Measurements from ENCODE around the gene ARHGEF19.
"Not testable (repeated sequence)": the region's sequence is repeated elsewhere in the genome, so short reads cannot be mapped to it uniquely, and the experiment has no call there.

ARHGEF19 gene

DNA sequence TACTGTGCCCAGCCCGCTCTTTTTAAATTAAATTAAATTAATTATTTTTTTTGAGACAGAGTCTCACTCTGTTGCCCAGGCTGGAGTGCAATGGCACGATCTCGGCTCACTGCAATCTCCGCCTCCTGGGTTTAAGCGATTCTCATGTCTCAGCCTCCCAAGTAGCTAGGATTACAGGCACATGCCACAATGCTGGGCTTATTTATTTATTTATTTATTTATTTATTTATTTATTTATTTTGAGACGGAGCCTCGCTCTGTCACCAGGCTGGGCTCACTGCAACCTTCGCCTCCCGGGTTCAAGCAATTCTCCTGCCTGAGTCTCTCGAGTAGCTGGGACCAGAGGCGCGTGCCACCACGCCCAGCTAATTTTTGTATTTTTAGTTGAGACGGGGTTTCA is 10.3 kb upstream of the ARHGEF19 start:
- H3K36me3 ChIP-seq (ENCODE audit: control insufficient read depth in 1 of 2, insufficient read depth in 2 of 2, low read length in 2 of 2); H3K9me3 ChIP-seq (ENCODE audit: control insufficient read depth in 1 of 2, low read length in 2 of 2); H3K4me3 ChIP-seq (ENCODE audit: low read depth in 1 of 2, low read length in 2 of 2); H3K9ac ChIP-seq (ENCODE audit: low read depth in 1 of 2, low read length in 2 of 2); H3K27me3 ChIP-seq (ENCODE audit: control insufficient read depth in 1 of 2, insufficient read depth in 2 of 2, low read length in 2 of 2); H3K27ac ChIP-seq (ENCODE audit: low read depth, low read length): not testable (repeated sequence)
- peaks cover 21 to 26% of the 10 kb centered on the region in 2 donors for H3K4me1 ChIP-seq (ENCODE audit: control insufficient read depth in 1 of 2, insufficient read depth in 2 of 2, low read length in 2 of 2)

- no peaks in the 10 kb centered on the region for H3K9me3 ChIP-seq (ENCODE audit: control insufficient read depth in 1 of 2, low read length in 2 of 2)
- H3K36me3 ChIP-seq (ENCODE audit: control insufficient read depth in 1 of 2, insufficient read depth in 2 of 2, low read length in 2 of 2), result no peaks in the 10 kb centered on the region
- no peak overlapping the region for H3K9ac ChIP-seq (ENCODE audit: low read depth in 1 of 2, low read length in 2 of 2)
- peaks cover 26 to 34% of the 10 kb centered on the region in 2 donors for H3K4me1 ChIP-seq (ENCODE audit: control insufficient read depth in 1 of 2, insufficient read depth in 2 of 2, low read length in 2 of 2)
- H3K27me3 ChIP-seq (ENCODE audit: control insufficient read depth in 1 of 2, insufficient read depth in 2 of 2, low read length in 2 of 2), result peaks cover 0 to 1% of the 10 kb centered on the region in 2 donors
- H3K27ac ChIP-seq (ENCODE audit: low read depth, low read length), result no peak overlapping the region
- no peak overlapping the region for H3K4me3 ChIP-seq (ENCODE audit: low read depth in 1 of 2, low read length in 2 of 2)
Measured at GRCh38 chr1:16221499-16221898, 9.0 kb upstream of the ARHGEF19 start.

DNA sequence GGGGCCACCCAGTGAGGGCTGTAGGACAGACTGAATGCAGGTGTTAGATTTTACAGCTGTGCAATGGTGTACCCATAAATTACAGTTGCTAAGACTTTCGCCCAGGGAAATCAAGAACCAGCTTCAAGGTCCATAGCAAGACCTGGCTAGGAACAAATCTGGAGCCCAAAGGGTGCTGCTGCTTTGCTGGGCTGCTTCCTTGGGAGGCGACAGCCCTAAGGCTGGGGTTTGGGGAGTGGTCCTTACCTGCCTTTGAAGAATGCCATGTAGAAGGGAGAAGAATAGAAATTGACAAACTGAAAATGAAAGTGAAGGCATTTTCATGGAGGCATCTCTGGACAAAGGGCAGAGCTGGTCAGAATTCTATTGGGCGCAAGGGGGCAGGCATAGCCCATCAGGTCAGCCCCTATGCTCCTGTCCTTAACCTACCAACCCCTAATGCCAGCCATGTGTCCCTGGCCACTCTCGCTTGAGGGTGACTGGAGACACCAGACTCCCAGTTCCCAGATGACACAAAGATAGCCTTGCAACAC is 7.6 kb upstream of the ARHGEF19 start:
- no peak overlapping the region for H3K27ac ChIP-seq (ENCODE audit: low read depth, low read length)
- H3K9me3 ChIP-seq (ENCODE audit: control insufficient read depth in 1 of 2, low read length in 2 of 2), result no peaks in the 10 kb centered on the region
- H3K36me3 ChIP-seq (ENCODE audit: control insufficient read depth in 1 of 2, insufficient read depth in 2 of 2, low read length in 2 of 2), result no peaks in the 10 kb centered on the region
- H3K27me3 ChIP-seq (ENCODE audit: control insufficient read depth in 1 of 2, insufficient read depth in 2 of 2, low read length in 2 of 2), result no peaks in the 10 kb centered on the region
- peak overlapping the region; percentile 51 to 52 for H3K4me3 ChIP-seq (ENCODE audit: low read depth in 1 of 2, low read length in 2 of 2)
- H3K9ac ChIP-seq (ENCODE audit: low read depth in 1 of 2, low read length in 2 of 2), result no peak overlapping the region
- H3K4me1 ChIP-seq (ENCODE audit: control insufficient read depth in 1 of 2, insufficient read depth in 2 of 2, low read length in 2 of 2), result peaks cover 34 to 37% of the 10 kb centered on the region in 2 donors

DNA sequence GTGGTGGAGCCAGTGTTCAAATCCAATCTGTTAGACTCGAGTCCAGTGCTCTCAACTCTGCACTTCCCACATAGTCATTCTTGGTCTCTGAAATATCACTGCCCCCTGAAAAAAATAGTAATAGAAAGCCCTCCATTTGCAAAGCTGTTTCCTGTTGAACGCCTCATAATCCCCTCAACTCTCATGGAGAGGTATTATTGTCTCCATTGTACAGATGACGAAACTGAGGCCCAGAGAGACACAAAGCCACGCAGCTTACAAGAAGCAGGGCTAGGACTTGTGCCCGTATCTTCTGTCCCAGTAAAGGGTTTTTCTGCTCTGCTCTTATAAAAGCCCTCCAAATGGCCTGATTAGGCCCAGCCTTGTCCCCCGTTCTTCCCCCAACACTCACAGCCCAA is 6.2 kb upstream of the ARHGEF19 start:
- Histone ChIP-seq H3K9ac (ENCODE audit: low read depth in 1 of 2, low read length in 2 of 2) (peak overlapping the region in 1 of 2 donors; percentile 6), H3K27ac (ENCODE audit: low read depth, low read length) (peak overlapping the region; percentile 73), H3K4me3 (ENCODE audit: low read depth in 1 of 2, low read length in 2 of 2) (no peak overlapping the region), H3K9me3 (ENCODE audit: control insufficient read depth in 1 of 2, low read length in 2 of 2) (no peaks in the 10 kb centered on the region), H3K27me3 (ENCODE audit: control insufficient read depth in 1 of 2, insufficient read depth in 2 of 2, low read length in 2 of 2) (no peaks in the 10 kb centered on the region), H3K36me3 (ENCODE audit: control insufficient read depth in 1 of 2, insufficient read depth in 2 of 2, low read length in 2 of 2) (no peaks in the 10 kb centered on the region), H3K4me1 (ENCODE audit: control insufficient read depth in 1 of 2, insufficient read depth in 2 of 2, low read length in 2 of 2) (peaks cover 34 to 37% of the 10 kb centered on the region in 2 donors)

GRCh38 chr1:16218014-16218673 is 5.7 kb upstream of the ARHGEF19 start:
- peak overlapping the region; percentile 66 for H3K9ac ChIP-seq (ENCODE audit: low read depth in 1 of 2, low read length in 2 of 2)
- H3K27me3 ChIP-seq (ENCODE audit: control insufficient read depth in 1 of 2, insufficient read depth in 2 of 2, low read length in 2 of 2), result no peaks in the 10 kb centered on the region
- H3K27ac ChIP-seq (ENCODE audit: low read depth, low read length), result peak overlapping the region; percentile 73
- no peaks in the 10 kb centered on the region for H3K9me3 ChIP-seq (ENCODE audit: control insufficient read depth in 1 of 2, low read length in 2 of 2)
- peak overlapping the region; percentile 65 to 69 for H3K4me3 ChIP-seq (ENCODE audit: low read depth in 1 of 2, low read length in 2 of 2)
- no peaks in the 10 kb centered on the region for H3K36me3 ChIP-seq (ENCODE audit: control insufficient read depth in 1 of 2, insufficient read depth in 2 of 2, low read length in 2 of 2)
- peaks cover 34 to 37% of the 10 kb centered on the region in 2 donors for H3K4me1 ChIP-seq (ENCODE audit: control insufficient read depth in 1 of 2, insufficient read depth in 2 of 2, low read length in 2 of 2)

DNA sequence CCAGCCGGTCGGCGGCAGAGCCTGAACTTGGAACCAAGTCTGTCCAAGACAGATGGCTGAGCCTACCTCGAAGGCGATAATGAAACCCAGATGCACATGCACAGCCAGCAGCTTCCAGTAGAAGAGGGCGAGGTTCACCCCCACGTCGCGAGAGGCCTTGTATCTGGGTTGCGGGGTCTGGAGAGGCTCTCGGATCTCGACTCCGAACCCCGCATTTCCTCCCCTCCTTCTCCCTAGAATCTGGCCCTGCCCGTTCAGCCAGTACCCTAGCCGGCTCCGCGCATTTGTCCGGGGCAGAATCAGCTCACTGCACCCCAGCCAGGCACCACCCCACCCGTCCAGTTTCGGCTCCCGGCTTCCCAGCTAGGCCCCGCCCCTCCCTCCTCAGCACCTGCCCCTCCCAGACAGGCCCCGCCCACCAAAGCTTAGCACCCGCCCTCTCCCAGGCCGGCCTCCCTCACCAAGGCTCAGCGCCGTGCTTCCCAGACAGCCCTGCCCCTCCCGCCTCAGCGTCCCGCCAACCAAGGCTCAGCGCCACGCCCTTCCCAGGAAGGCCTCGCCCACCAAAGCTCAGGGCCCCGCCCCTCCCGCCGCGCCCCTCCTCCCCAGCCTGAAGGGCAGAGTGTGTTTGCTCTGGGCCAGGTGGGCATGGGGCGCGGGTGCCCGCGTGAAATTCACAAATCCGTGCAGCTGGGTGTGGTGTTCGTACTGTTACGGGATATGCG is 4.8 kb upstream of the ARHGEF19 start:
- H3K9ac ChIP-seq (ENCODE audit: low read depth in 1 of 2, low read length in 2 of 2), result peak overlapping the region; percentile 66 to 74
- H3K27ac ChIP-seq (ENCODE audit: low read depth, low read length), result peak overlapping the region; percentile 81
- no peaks in the 10 kb centered on the region for H3K36me3 ChIP-seq (ENCODE audit: control insufficient read depth in 1 of 2, insufficient read depth in 2 of 2, low read length in 2 of 2)
- peak overlapping the region; percentile 83 for H3K4me3 ChIP-seq (ENCODE audit: low read depth in 1 of 2, low read length in 2 of 2)
- H3K27me3 ChIP-seq (ENCODE audit: control insufficient read depth in 1 of 2, insufficient read depth in 2 of 2, low read length in 2 of 2), result no peaks in the 10 kb centered on the region
- H3K9me3 ChIP-seq (ENCODE audit: control insufficient read depth in 1 of 2, low read length in 2 of 2), result no peaks in the 10 kb centered on the region
- peaks cover 34 to 38% of the 10 kb centered on the region in 2 donors for H3K4me1 ChIP-seq (ENCODE audit: control insufficient read depth in 1 of 2, insufficient read depth in 2 of 2, low read length in 2 of 2)

DNA sequence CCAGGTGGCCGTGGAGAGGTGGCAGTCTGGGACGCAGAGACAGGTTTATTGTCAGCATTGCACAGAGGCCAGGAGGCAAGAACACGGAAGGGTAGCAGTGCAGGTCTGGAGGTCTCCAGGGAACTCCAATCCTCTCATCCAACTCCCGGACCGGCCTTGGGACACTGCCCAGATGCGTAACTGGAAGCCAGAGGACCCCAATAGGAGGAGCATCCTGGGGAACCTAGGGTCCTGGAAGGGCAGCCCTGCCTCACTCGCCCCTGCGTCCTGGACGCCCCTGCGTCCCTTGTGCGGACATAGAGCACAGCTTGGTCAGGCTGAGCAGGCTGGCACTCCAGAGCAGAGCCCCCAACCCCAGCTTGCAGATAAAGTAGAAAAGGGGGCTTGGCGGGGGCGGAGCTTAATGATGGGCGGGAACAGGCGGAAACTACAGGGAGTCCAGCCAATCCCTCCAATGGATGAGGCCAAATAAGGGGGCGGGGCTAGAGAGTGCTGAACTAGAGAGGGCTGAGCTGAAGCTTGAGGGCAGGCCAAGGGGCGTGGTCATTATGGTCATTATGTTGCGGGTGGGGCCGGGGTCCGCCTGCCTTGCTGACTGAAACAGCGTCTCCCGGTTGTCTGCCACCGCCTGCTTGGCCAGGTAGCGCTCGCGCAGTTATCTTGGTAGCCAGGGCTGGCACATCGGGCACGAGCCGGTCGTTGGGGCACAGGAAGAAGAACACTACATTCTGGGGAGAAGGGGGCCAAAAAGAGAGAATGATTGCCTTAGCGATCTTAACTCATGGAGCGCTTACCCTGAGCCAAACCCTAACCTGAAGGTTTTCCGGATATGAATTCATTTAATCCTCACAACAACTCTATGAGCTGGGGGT is 3.7 kb upstream of the ARHGEF19 start:
- peak overlapping the region; percentile 83 for H3K4me3 ChIP-seq (ENCODE audit: low read depth in 1 of 2, low read length in 2 of 2)
- H3K27ac ChIP-seq (ENCODE audit: low read depth, low read length), result no peak overlapping the region

GRCh38 chr1:16215240-16215639 is 2.8 kb upstream of the ARHGEF19 start:
- not testable (repeated sequence) for H3K27ac ChIP-seq (ENCODE audit: low read depth, low read length); H3K4me3 ChIP-seq (ENCODE audit: low read depth in 1 of 2, low read length in 2 of 2); H3K27me3 ChIP-seq (ENCODE audit: control insufficient read depth in 1 of 2, insufficient read depth in 2 of 2, low read length in 2 of 2); H3K9ac ChIP-seq (ENCODE audit: low read depth in 1 of 2, low read length in 2 of 2); H3K9me3 ChIP-seq (ENCODE audit: control insufficient read depth in 1 of 2, low read length in 2 of 2); H3K36me3 ChIP-seq (ENCODE audit: control insufficient read depth in 1 of 2, insufficient read depth in 2 of 2, low read length in 2 of 2)
- peaks cover 33 to 40% of the 10 kb centered on the region in 2 donors for H3K4me1 ChIP-seq (ENCODE audit: control insufficient read depth in 1 of 2, insufficient read depth in 2 of 2, low read length in 2 of 2)

More for the DNA sequence above, 3.7 kb upstream of the ARHGEF19 start:
- Histone ChIP-seq H3K9me3 (ENCODE audit: control insufficient read depth in 1 of 2, low read length in 2 of 2) (no peaks in the 10 kb centered on the region), H3K27me3 (ENCODE audit: control insufficient read depth in 1 of 2, insufficient read depth in 2 of 2, low read length in 2 of 2) (no peaks in the 10 kb centered on the region), H3K36me3 (ENCODE audit: control insufficient read depth in 1 of 2, insufficient read depth in 2 of 2, low read length in 2 of 2) (no peaks in the 10 kb centered on the region), H3K9ac (ENCODE audit: low read depth in 1 of 2, low read length in 2 of 2) (peak overlapping the region; percentile 61 to 74), H3K4me1 (ENCODE audit: control insufficient read depth in 1 of 2, insufficient read depth in 2 of 2, low read length in 2 of 2) (peaks cover 34 to 42% of the 10 kb centered on the region in 2 donors)

DNA sequence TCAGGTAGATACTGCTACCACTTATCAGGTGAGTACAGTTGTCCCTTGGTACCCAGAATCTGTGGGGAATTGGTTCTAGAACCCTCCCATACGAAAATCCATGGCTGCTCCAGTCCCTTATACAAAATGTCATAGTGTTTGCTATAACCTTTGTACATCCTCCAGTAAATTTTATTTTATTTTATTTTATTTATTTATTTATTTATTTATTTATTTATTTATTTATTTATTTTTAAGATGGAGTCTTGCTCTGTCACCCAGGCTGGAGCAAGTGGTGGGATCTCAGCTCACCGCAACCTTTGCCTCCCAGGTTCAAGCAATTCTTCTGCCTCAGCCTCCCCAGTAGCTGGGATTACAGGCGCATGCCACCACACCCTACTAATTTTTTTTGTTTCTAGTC is 1.1 kb upstream of the ARHGEF19 start:
- H3K9ac ChIP-seq (ENCODE audit: low read depth in 1 of 2, low read length in 2 of 2); H3K9me3 ChIP-seq (ENCODE audit: control insufficient read depth in 1 of 2, low read length in 2 of 2); H3K4me3 ChIP-seq (ENCODE audit: low read depth in 1 of 2, low read length in 2 of 2); H3K36me3 ChIP-seq (ENCODE audit: control insufficient read depth in 1 of 2, insufficient read depth in 2 of 2, low read length in 2 of 2); H3K27ac ChIP-seq (ENCODE audit: low read depth, low read length); H3K27me3 ChIP-seq (ENCODE audit: control insufficient read depth in 1 of 2, insufficient read depth in 2 of 2, low read length in 2 of 2): not testable (repeated sequence)
- H3K4me1 ChIP-seq (ENCODE audit: control insufficient read depth in 1 of 2, insufficient read depth in 2 of 2, low read length in 2 of 2), result peaks cover 25% of the 10 kb centered on the region in 2 donors
